GM23338 (cell line): ENCODE measurements around the gene TPCN2. TPM values are rescaled to one million over a fixed set of nuclear protein-coding genes. Genes with fewer than 3 reads are reported as not detected.

Source experiments
- ATAC-seq: fragments of 200-7000 bp; cut with Tn5 transposase; 3 replicates; pipeline ENCODE4 v1.9.1; 2020
- DNase-seq: peaks from one replicate; pipeline ENCODE4 v3.0.0-alpha.2; 2015; ENCODE audit warnings: low spot score
- H2AFZ ChIP-seq: fragments of 200-600 bp; sonication (generic); 2 replicates; pipeline ENCODE4 v1.8.0; 2016; ENCODE audit warnings: antibody characterized with exemption, mild to moderate bottlenecking, moderate library complexity
- H3F3A ChIP-seq: fragments of 200-600 bp; sonication (generic); replicated peaks from 2 replicates; pipeline ENCODE4 v1.8.0; 2017; ENCODE audit warnings: antibody characterized with exemption, mixed run types, low read depth
- H3K27ac ChIP-seq: fragments of 200-600 bp; sonication (generic); 2 replicates; pipeline ENCODE4 v1.6.1; 2016; ENCODE audit warnings: low read depth
- H3K27me3 ChIP-seq: fragments of 200-600 bp; sonication (generic); 2 replicates; pipeline ENCODE4 v1.8.0; 2016; ENCODE audit warnings: mild to moderate bottlenecking, mixed run types, moderate library complexity; ENCODE audit not compliant: insufficient read depth
- H3K36me3 ChIP-seq: fragments of 200-600 bp; sonication (generic); 2 replicates; pipeline ENCODE4 v1.8.0; 2016; ENCODE audit warnings: mild to moderate bottlenecking; ENCODE audit not compliant: insufficient read depth
- H3K4me1 ChIP-seq: fragments of 200-600 bp; sonication (generic); 2 replicates; pipeline ENCODE4 v1.8.0; 2016; ENCODE audit warnings: mild to moderate bottlenecking, moderate library complexity; ENCODE audit not compliant: insufficient read depth
- H3K4me2 ChIP-seq: fragments of 200-600 bp; sonication (generic); 2 replicates; pipeline ENCODE4 v1.7.1; 2017; ENCODE audit warnings: mixed run types
- H3K4me3 ChIP-seq: fragments of 200-600 bp; sonication (generic); 2 replicates; pipeline ENCODE4 v1.6.1; 2016; ENCODE audit warnings: mixed run types
- H3K79me2 ChIP-seq: fragments of 200-600 bp; sonication (generic); replicated peaks from 2 replicates; pipeline ENCODE4 v1.8.0; 2017; ENCODE audit warnings: mild to moderate bottlenecking; ENCODE audit not compliant: insufficient read depth
- H3K9me2 ChIP-seq: fragments of 200-600 bp; sonication (generic); 2 replicates; pipeline ENCODE4 v1.8.0; 2017; ENCODE audit not compliant: insufficient read depth
- H4K20me1 ChIP-seq: fragments of 200-600 bp; sonication (generic); replicated peaks from 2 replicates; pipeline ENCODE4 v1.8.0; 2017; ENCODE audit warnings: mild to moderate bottlenecking; ENCODE audit not compliant: insufficient read depth
- H3K27ac Mint-ChIP-seq: 2 replicates; pipeline ENCODE4 v1.8.0; 2020; ENCODE audit warnings: inconsistent platforms, mild to moderate bottlenecking, moderate library complexity, mixed read lengths
- H3K27me3 Mint-ChIP-seq: 3 replicates; pipeline ENCODE4 v1.8.0; 2022; ENCODE audit warnings: low read depth, mild to moderate bottlenecking, moderate library complexity, mixed read lengths, inconsistent platforms; ENCODE audit not compliant: insufficient read depth, poor library complexity
- H3K36me3 Mint-ChIP-seq: 3 replicates; pipeline ENCODE4 v1.8.0; 2021; ENCODE audit warnings: low read depth, mild to moderate bottlenecking, inconsistent platforms, moderate library complexity, mixed read lengths
- H3K4me1 Mint-ChIP-seq: 3 replicates; pipeline ENCODE4 v1.8.0; 2020; ENCODE audit warnings: mild to moderate bottlenecking, inconsistent platforms, mixed read lengths
- H3K4me3 Mint-ChIP-seq: 3 replicates; pipeline ENCODE4 v1.8.0; 2021; ENCODE audit warnings: moderate library complexity, mild to moderate bottlenecking, inconsistent platforms, mixed read lengths
- H3K9me3 Mint-ChIP-seq: 3 replicates; pipeline ENCODE4 v1.8.0; 2020; ENCODE audit warnings: moderate library complexity, mild to moderate bottlenecking, inconsistent platforms, mixed read lengths
- CREB1 ChIP-seq: fragments of 250-450 bp; sonication (Bioruptor Pico); IDR thresholded peaks from 2 replicates; pipeline ENCODE4 v1.5.0; 2020; ENCODE audit warnings: low read depth, mild to moderate bottlenecking, moderate library complexity
- EZH2 ChIP-seq: fragments of 200-600 bp; sonication (generic); IDR thresholded peaks from one replicate; pipeline ENCODE4 v1.8.0; 2017; ENCODE audit warnings: antibody characterized with exemption, mild to moderate bottlenecking, low read depth; ENCODE audit not compliant: unreplicated experiment
- EZH2phosphoT487 ChIP-seq: fragments of 200-600 bp; sonication (generic); IDR thresholded peaks from one replicate; pipeline ENCODE4 v1.8.1; 2018; ENCODE audit warnings: antibody characterized with exemption; ENCODE audit not compliant: unreplicated experiment
- JUNB ChIP-seq: IDR thresholded peaks from one replicate; pipeline ENCODE4 v1.6.1; 2016; ENCODE audit warnings: antibody characterized with exemption; ENCODE audit not compliant: unreplicated experiment
- NANOG ChIP-seq: IDR thresholded peaks from 2 replicates; pipeline ENCODE4 v1.6.1; 2016; ENCODE audit warnings: antibody characterized with exemption, borderline replicate concordance
- POLR2AphosphoS5 ChIP-seq: IDR thresholded peaks from 2 replicates; pipeline ENCODE4 v1.6.1; 2016; ENCODE audit warnings: antibody characterized with exemption, low read depth
- STAT1 ChIP-seq: IDR thresholded peaks from one replicate; pipeline ENCODE4 v1.6.1; 2016; ENCODE audit warnings: antibody characterized with exemption; ENCODE audit not compliant: unreplicated experiment
- ZNF114 ChIP-seq: fragments of 250-450 bp; sonication (Bioruptor Pico); IDR thresholded peaks from 2 replicates; pipeline ENCODE4 v1.5.0; 2020; ENCODE audit warnings: mild to moderate bottlenecking, moderate library complexity
- ZNF331 ChIP-seq: fragments of 250-450 bp; sonication (Bioruptor Pico); IDR thresholded peaks from 2 replicates; pipeline ENCODE4 v1.5.0; 2020; ENCODE audit warnings: low read depth, mild to moderate bottlenecking, moderate library complexity
- polyA plus RNA-seq: library from polyadenylated mRNA; unstranded; fragments of >200 nt; fragmentation: Nextera tagmentation; extraction: Ambion mirVana; gene quantifications from 2 replicates; pipeline ENCODE4 v1.2.1, GENCODE V29; 2016
- total RNA-seq: library from RNA; depleted of rRNA; stranded (reverse); fragments of >200 nt; shearing (Covaris generic); gene quantifications from 2 replicates; pipeline ENCODE4 v1.2.3, GENCODE V29; 2014
- TF ChIP-seq, protein P1 (sequence below): fragments of 250-450 bp; sonication (Bioruptor Pico); IDR thresholded peaks from 2 replicates; pipeline ENCODE4 v1.5.0; 2020; ENCODE audit warnings: mild to moderate bottlenecking, moderate library complexity
- TF ChIP-seq, protein P2 (sequence below), 2 experiments: fragments of 200-600 bp in 1 of 2; sonication (generic) in 1 of 2; conservative IDR thresholded peaks; 2 replicates each; pipeline versions ENCODE4 v1.5.1 to v1.6.1; 2016 to 2017; ENCODE audit warnings: antibody characterized with exemption in 2 of 2, low read depth in 2 of 2, mild to moderate bottlenecking in 2 of 2, moderate library complexity in 1 of 2
- TF ChIP-seq, protein P3 (sequence below): IDR thresholded peaks from one replicate; pipeline ENCODE4 v1.6.1; 2018; ENCODE audit warnings: antibody characterized with exemption; ENCODE audit not compliant: unreplicated experiment

The TPCN2 gene
- total and polyA plus RNA-seq, 2 experiments from 2014 or later: 5.8 to 14.7 TPM

- TF ChIP-seq, protein P1, sequence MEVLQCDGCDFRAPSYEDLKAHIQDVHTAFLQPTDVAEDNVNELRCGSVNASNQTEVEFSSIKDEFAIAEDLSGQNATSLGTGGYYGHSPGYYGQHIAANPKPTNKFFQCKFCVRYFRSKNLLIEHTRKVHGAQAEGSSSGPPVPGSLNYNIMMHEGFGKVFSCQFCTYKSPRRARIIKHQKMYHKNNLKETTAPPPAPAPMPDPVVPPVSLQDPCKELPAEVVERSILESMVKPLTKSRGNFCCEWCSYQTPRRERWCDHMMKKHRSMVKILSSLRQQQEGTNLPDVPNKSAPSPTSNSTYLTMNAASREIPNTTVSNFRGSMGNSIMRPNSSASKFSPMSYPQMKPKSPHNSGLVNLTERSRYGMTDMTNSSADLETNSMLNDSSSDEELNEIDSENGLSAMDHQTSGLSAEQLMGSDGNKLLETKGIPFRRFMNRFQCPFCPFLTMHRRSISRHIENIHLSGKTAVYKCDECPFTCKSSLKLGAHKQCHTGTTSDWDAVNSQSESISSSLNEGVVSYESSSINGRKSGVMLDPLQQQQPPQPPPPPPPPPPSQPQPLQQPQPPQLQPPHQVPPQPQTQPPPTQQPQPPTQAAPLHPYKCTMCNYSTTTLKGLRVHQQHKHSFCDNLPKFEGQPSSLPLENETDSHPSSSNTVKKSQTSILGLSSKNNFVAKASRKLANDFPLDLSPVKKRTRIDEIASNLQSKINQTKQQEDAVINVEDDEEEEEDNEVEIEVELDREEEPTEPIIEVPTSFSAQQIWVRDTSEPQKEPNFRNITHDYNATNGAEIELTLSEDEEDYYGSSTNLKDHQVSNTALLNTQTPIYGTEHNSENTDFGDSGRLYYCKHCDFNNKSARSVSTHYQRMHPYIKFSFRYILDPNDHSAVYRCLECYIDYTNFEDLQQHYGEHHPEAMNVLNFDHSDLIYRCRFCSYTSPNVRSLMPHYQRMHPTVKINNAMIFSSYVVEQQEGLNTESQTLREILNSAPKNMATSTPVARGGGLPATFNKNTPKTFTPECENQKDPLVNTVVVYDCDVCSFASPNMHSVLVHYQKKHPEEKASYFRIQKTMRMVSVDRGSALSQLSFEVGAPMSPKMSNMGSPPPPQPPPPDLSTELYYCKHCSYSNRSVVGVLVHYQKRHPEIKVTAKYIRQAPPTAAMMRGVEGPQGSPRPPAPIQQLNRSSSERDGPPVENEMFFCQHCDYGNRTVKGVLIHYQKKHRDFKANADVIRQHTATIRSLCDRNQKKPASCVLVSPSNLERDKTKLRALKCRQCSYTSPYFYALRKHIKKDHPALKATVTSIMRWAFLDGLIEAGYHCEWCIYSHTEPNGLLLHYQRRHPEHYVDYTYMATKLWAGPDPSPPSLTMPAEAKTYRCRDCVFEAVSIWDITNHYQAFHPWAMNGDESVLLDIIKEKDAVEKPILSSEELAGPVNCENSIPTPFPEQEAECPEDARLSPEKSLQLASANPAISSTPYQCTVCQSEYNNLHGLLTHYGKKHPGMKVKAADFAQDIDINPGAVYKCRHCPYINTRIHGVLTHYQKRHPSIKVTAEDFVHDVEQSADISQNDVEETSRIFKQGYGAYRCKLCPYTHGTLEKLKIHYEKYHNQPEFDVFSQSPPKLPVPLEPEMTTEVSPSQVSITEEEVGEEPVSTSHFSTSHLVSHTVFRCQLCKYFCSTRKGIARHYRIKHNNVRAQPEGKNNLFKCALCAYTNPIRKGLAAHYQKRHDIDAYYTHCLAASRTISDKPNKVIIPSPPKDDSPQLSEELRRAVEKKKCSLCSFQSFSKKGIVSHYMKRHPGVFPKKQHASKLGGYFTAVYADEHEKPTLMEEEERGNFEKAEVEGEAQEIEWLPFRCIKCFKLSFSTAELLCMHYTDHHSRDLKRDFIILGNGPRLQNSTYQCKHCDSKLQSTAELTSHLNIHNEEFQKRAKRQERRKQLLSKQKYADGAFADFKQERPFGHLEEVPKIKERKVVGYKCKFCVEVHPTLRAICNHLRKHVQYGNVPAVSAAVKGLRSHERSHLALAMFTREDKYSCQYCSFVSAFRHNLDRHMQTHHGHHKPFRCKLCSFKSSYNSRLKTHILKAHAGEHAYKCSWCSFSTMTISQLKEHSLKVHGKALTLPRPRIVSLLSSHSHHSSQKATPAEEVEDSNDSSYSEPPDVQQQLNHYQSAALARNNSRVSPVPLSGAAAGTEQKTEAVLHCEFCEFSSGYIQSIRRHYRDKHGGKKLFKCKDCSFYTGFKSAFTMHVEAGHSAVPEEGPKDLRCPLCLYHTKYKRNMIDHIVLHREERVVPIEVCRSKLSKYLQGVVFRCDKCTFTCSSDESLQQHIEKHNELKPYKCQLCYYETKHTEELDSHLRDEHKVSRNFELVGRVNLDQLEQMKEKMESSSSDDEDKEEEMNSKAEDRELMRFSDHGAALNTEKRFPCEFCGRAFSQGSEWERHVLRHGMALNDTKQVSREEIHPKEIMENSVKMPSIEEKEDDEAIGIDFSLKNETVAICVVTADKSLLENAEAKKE (CRISPR knock-in tag): no peak
- no peak for TF ChIP-seq NANOG
- TF ChIP-seq EZH2: no peak
- no peak for TF ChIP-seq POLR2AphosphoS5
- TF ChIP-seq, protein P2, sequence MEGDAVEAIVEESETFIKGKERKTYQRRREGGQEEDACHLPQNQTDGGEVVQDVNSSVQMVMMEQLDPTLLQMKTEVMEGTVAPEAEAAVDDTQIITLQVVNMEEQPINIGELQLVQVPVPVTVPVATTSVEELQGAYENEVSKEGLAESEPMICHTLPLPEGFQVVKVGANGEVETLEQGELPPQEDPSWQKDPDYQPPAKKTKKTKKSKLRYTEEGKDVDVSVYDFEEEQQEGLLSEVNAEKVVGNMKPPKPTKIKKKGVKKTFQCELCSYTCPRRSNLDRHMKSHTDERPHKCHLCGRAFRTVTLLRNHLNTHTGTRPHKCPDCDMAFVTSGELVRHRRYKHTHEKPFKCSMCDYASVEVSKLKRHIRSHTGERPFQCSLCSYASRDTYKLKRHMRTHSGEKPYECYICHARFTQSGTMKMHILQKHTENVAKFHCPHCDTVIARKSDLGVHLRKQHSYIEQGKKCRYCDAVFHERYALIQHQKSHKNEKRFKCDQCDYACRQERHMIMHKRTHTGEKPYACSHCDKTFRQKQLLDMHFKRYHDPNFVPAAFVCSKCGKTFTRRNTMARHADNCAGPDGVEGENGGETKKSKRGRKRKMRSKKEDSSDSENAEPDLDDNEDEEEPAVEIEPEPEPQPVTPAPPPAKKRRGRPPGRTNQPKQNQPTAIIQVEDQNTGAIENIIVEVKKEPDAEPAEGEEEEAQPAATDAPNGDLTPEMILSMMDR (conservative IDR thresholded peaks at IDR 0.05; ENCODE audit: low read depth in 2 of 2): no peak
- no peak for TF ChIP-seq STAT1
- TF ChIP-seq JUNB: no peak
These were observed 45.3 kb upstream of the TPCN2 start (continued) for GRCh38 chr11:69003301-69003865.

GRCh38 chr11:69003866-69004367 is 44.8 kb upstream of the TPCN2 start:
- ATAC-seq: no peak
- no peak overlapping the region for H3K4me3 Mint-ChIP-seq
- no peak overlapping the region for H3K27ac Mint-ChIP-seq
- Histone ChIP-seq H3K4me1 (no peaks in the 10 kb centered on the region), H2AFZ (no peak overlapping the region), H3K79me2 (no peaks in the 10 kb centered on the region), H3K36me3 (no peaks in the 10 kb centered on the region), H3K27ac (no peak overlapping the region), H3K4me2 (no peak overlapping the region), H3K27me3 (no peaks in the 10 kb centered on the region), H3F3A (no peaks in the 10 kb centered on the region), H3K4me3 (no peak overlapping the region), H3K9me2 (no peaks in the 10 kb centered on the region), H4K20me1 (no peaks in the 10 kb centered on the region)
- peaks cover 3% of the 10 kb centered on the region; the same call in 1 of the 3 replicates for H3K36me3 Mint-ChIP-seq
- H3K4me1 Mint-ChIP-seq: peaks cover 3% of the 10 kb centered on the region; the same call in 1 of the 3 replicates
- DNase-seq: no peak
- H3K27me3 Mint-ChIP-seq: peaks cover 8% of the 10 kb centered on the region
- H3K9me3 Mint-ChIP-seq: no peaks in the 10 kb centered on the region
- no peak for TF ChIP-seq ZNF331 (CRISPR knock-in tag)
- TF ChIP-seq, protein P3, sequence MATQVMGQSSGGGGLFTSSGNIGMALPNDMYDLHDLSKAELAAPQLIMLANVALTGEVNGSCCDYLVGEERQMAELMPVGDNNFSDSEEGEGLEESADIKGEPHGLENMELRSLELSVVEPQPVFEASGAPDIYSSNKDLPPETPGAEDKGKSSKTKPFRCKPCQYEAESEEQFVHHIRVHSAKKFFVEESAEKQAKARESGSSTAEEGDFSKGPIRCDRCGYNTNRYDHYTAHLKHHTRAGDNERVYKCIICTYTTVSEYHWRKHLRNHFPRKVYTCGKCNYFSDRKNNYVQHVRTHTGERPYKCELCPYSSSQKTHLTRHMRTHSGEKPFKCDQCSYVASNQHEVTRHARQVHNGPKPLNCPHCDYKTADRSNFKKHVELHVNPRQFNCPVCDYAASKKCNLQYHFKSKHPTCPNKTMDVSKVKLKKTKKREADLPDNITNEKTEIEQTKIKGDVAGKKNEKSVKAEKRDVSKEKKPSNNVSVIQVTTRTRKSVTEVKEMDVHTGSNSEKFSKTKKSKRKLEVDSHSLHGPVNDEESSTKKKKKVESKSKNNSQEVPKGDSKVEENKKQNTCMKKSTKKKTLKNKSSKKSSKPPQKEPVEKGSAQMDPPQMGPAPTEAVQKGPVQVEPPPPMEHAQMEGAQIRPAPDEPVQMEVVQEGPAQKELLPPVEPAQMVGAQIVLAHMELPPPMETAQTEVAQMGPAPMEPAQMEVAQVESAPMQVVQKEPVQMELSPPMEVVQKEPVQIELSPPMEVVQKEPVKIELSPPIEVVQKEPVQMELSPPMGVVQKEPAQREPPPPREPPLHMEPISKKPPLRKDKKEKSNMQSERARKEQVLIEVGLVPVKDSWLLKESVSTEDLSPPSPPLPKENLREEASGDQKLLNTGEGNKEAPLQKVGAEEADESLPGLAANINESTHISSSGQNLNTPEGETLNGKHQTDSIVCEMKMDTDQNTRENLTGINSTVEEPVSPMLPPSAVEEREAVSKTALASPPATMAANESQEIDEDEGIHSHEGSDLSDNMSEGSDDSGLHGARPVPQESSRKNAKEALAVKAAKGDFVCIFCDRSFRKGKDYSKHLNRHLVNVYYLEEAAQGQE: no peak
- TF ChIP-seq POLR2AphosphoS5: no peak
- no peak for TF ChIP-seq EZH2
- TF ChIP-seq ZNF114: no peak
- TF ChIP-seq JUNB: no peak
- TF ChIP-seq EZH2phosphoT487: no peak
- TF ChIP-seq CREB1 (CRISPR knock-in tag): no peak
- TF ChIP-seq NANOG: no peak
- TF ChIP-seq STAT1: no peak
